ENCODE data around the gene ZFR. TPM values are rescaled to one million over a fixed set of nuclear protein-coding genes. Genes with fewer than 3 reads are reported as not detected.

Gene ZFR
- total RNA-seq, 1 donor from 2014 or later = 131 TPM

DNA sequence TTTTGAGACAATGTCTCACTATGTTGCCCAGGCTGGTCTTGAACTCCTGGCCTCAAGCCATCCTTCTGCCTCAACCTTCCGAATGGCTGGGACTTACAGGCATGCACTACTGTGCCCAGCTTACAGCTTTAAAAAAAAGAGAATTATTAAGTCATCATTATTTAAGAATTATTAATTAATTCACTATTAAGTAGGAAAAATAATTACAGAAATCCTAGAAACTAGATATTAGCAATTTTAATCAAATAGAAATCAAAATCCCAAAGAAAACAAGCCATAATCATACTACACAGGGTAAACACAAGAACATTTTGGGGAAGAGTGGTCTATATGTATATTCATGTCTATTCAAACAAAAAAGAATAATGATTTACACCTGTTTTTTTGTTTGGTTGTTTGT is 112.2 kb downstream of the ZFR start:
- Mint-ChIP-seq H3K27ac (no peak overlapping the region), H3K27me3 (ENCODE audit: insufficient read depth, low read depth) (no peaks in the 10 kb centered on the region), H3K4me3 (no peak overlapping the region), H3K4me1 (no peaks in the 10 kb centered on the region), H3K36me3 (no peaks in the 10 kb centered on the region), H3K9me3 (no peaks in the 10 kb centered on the region)
- DNase-seq (ENCODE audit: low spot score) = no peak
- no peak overlapping the region for H3K4me2 ChIP-seq
- TF ChIP-seq EZH2 (IDR thresholded peaks at IDR 0.05) (no peak), CTCF (IDR thresholded peaks at IDR 0.05) (no peak)
- H4K20me1 ChIP-seq (ENCODE audit: low read depth) = no peaks in the 10 kb centered on the region
- H3K9me3 ChIP-seq (ENCODE audit: low read depth) = no peaks in the 10 kb centered on the region
- H3K4me3 ChIP-seq = no peak overlapping the region
- H2AFZ ChIP-seq (replicated peaks) = no peak overlapping the region
- H3K79me2 ChIP-seq (ENCODE audit: low read depth) = no peaks in the 10 kb centered on the region
- no peak overlapping the region for H3K9ac ChIP-seq
- H3K4me1 ChIP-seq = no peaks in the 10 kb centered on the region
- no peaks in the 10 kb centered on the region for H3F3A ChIP-seq (ENCODE audit: low read depth)
- no peaks in the 10 kb centered on the region for H3K36me3 ChIP-seq
- H3K27ac ChIP-seq = no peak overlapping the region
- H3K27me3 ChIP-seq = no peaks in the 10 kb centered on the region

DNA sequence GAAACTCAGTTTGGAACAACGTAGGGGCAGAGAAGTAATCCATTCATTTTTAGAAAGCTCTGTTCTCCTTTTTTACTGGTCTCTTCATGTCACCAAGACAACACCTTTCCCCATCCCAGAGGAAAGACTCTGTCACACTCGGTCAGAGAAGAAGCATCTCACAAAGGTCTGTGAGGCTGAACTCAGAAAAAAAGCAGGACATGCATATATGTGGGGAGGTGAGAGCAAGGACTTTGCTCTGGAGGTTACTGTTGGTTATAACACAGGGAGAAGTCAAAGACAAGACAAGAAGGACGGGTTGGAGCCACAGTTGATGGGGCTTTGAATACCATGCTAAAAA is 112.6 kb downstream of the ZFR start:
- Histone ChIP-seq H3K4me2 (no peak overlapping the region), H3K9ac (no peak overlapping the region), H2AFZ (replicated peaks) (peak overlapping the region; percentile 37), H3F3A (ENCODE audit: low read depth) (no peaks in the 10 kb centered on the region), H3K9me3 (ENCODE audit: low read depth) (no peaks in the 10 kb centered on the region), H3K36me3 (no peaks in the 10 kb centered on the region), H4K20me1 (ENCODE audit: low read depth) (no peaks in the 10 kb centered on the region), H3K4me3 (no peak overlapping the region), H3K4me1 (no peaks in the 10 kb centered on the region), H3K27me3 (no peaks in the 10 kb centered on the region), H3K27ac (no peak overlapping the region), H3K79me2 (ENCODE audit: low read depth) (no peaks in the 10 kb centered on the region)
- TF ChIP-seq EZH2phosphoT487 (IDR thresholded peaks at IDR 0.05) (no peak), EZH2 (IDR thresholded peaks at IDR 0.05) (no peak), CTCF (IDR thresholded peaks at IDR 0.05) (no peak)
- H3K4me1 Mint-ChIP-seq = no peaks in the 10 kb centered on the region
- no peaks in the 10 kb centered on the region for H3K36me3 Mint-ChIP-seq
- no peaks in the 10 kb centered on the region for H3K27me3 Mint-ChIP-seq (ENCODE audit: insufficient read depth, low read depth)
- DNase-seq (ENCODE audit: low spot score) = no peak
- no peaks in the 10 kb centered on the region for H3K9me3 Mint-ChIP-seq
- H3K27ac Mint-ChIP-seq = no peak overlapping the region
- H3K4me3 Mint-ChIP-seq = no peak overlapping the region

- no peak overlapping the region for H3K4me3 ChIP-seq
- H3K4me1 ChIP-seq = no peaks in the 10 kb centered on the region
- H2AFZ ChIP-seq (replicated peaks) = peak overlapping the region; percentile 37
- no peaks in the 10 kb centered on the region for H3K79me2 ChIP-seq (ENCODE audit: low read depth)
- no peak overlapping the region for H3K4me3 Mint-ChIP-seq
- no peaks in the 10 kb centered on the region for H4K20me1 ChIP-seq (ENCODE audit: low read depth)
- H3K27ac ChIP-seq = no peak overlapping the region
- H3K9ac ChIP-seq = no peak overlapping the region
- no peaks in the 10 kb centered on the region for H3K36me3 Mint-ChIP-seq
- TF ChIP-seq CTCF (IDR thresholded peaks at IDR 0.05) (no peak), EZH2phosphoT487 (IDR thresholded peaks at IDR 0.05) (no peak), EZH2 (IDR thresholded peaks at IDR 0.05) (no peak)
- H3K27ac Mint-ChIP-seq = no peak overlapping the region
- H3K9me3 Mint-ChIP-seq = no peaks in the 10 kb centered on the region
- no peak for DNase-seq (ENCODE audit: low spot score)
- no peak overlapping the region for H3K4me2 ChIP-seq
- H3K36me3 ChIP-seq = no peaks in the 10 kb centered on the region
- H3K4me1 Mint-ChIP-seq = no peaks in the 10 kb centered on the region
- H3K27me3 ChIP-seq = no peaks in the 10 kb centered on the region
- no peaks in the 10 kb centered on the region for H3K9me3 ChIP-seq (ENCODE audit: low read depth)
- no peaks in the 10 kb centered on the region for H3F3A ChIP-seq (ENCODE audit: low read depth)
- no peaks in the 10 kb centered on the region for H3K27me3 Mint-ChIP-seq (ENCODE audit: insufficient read depth, low read depth)
Measured at GRCh38 chr5:32331217-32331934, 113.2 kb downstream of the ZFR start.

Data from neural progenitor cell (in vitro differentiated cells).